GM12878 (cell line): ENCODE measurements around the gene CCDC66. TPM values are rescaled to one million over a fixed set of nuclear protein-coding genes. Genes with fewer than 3 reads are reported as not detected.

ENCODE experiments used
- ATAC-seq: fragments of 200-7000 bp; cut with Tn5 transposase; 3 replicates; pipeline ENCODE4 v1.9.1; 2020; ENCODE audit warnings: mild to moderate bottlenecking, moderate library complexity
- BruUV-seq: library from RNA; stranded (reverse); fragments of 400-500 nt; replicated peaks from 2 replicates; lab custom pipeline; 2021; lab: Mats Ljungman, UMichigan
- CTCF ChIA-PET: fragments of 300-600 bp; sonication (Branson Sonifier 250); formaldehyde crosslinking; extraction: SDS; loops from one replicate; lab custom pipeline; 2021; ENCODE audit warnings: inconsistent platforms; lab: Yijun Ruan, JAX
- POLR2A ChIA-PET: fragments of 350-600 bp; formaldehyde crosslinking; extraction: SDS; loops from one replicate; lab custom pipeline; 2021; ENCODE audit warnings: inconsistent platforms; lab: Charles Lee
- RAD21 ChIA-PET: fragments of 300-600 bp; sonication (Branson Sonifier 250); formaldehyde crosslinking; loops from one replicate; lab custom pipeline; 2023; ENCODE audit warnings: antibody characterized with exemption; ENCODE audit not compliant: unreplicated experiment; lab: Charles Lee
- SMC1A ChIA-PET: fragments of 300-600 bp; sonication (Branson Sonifier 250); formaldehyde crosslinking; loops from one replicate; lab custom pipeline; 2023; ENCODE audit not compliant: unreplicated experiment, uncharacterized antibody; lab: Charles Lee
- DNase-seq: peaks from one replicate; pipeline ENCODE4 v3.0.0-alpha.2; 2011; ENCODE audit warnings: low read depth, low spot score
- FAIRE-seq: peaks from 3 replicates; lab custom pipeline; 2011; peaks lifted over from hg19 to GRCh38; lab: Jason Lieb, UNC
- H2AFZ ChIP-seq: 2 replicates; pipeline ENCODE4 v1.6.0; 2011; ENCODE audit warnings: low read depth, low read length, control low read depth; ENCODE audit not compliant: control insufficient read depth
- H3K27ac ChIP-seq: 2 replicates; pipeline ENCODE4 v1.5.1; 2011; ENCODE audit warnings: control low read depth; ENCODE audit not compliant: control insufficient read depth, insufficient read depth
- H3K27me3 ChIP-seq, 2 experiments: replicated peaks in 1 of 2; 2 replicates each; pipeline versions ENCODE4 v1.6.0 to v1.6.1; 2011; ENCODE audit warnings: low read length in 1 of 2; ENCODE audit not compliant: control insufficient read depth in 2 of 2, insufficient read depth in 2 of 2
- H3K36me3 ChIP-seq, 2 experiments: 2 replicates each; pipeline ENCODE4 v1.5.1; 2011; ENCODE audit warnings: low read length in 1 of 2; ENCODE audit not compliant: control insufficient read depth in 2 of 2, insufficient read depth in 2 of 2
- H3K4me1 ChIP-seq: 2 replicates; pipeline ENCODE4 v1.6.1; 2011; ENCODE audit warnings: mild to moderate bottlenecking, low read length, moderate library complexity, mixed read lengths; ENCODE audit not compliant: control insufficient read depth, insufficient read depth
- H3K4me2 ChIP-seq: 2 replicates; pipeline ENCODE4 v1.6.0; 2011; ENCODE audit warnings: control low read depth; ENCODE audit not compliant: control insufficient read depth, insufficient read depth
- H3K4me3 ChIP-seq: fragments of 200-600 bp; sonication (generic); 2 replicates; pipeline ENCODE4 v1.5.1; 2016
- H3K79me2 ChIP-seq: 2 replicates; pipeline ENCODE4 v1.6.0; 2011; ENCODE audit warnings: low read length; ENCODE audit not compliant: control insufficient read depth, insufficient read depth
- H3K9ac ChIP-seq: 2 replicates; pipeline ENCODE4 v1.8.0; 2011; ENCODE audit warnings: low read length, control low read depth, mixed read lengths; ENCODE audit not compliant: control insufficient read depth, insufficient read depth
- H3K9me3 ChIP-seq: replicated peaks from 3 replicates; pipeline ENCODE4 v1.5.1; 2011; ENCODE audit warnings: mild to moderate bottlenecking, low read length; ENCODE audit not compliant: control insufficient read depth, insufficient read depth
- H4K20me1 ChIP-seq: 2 replicates; pipeline ENCODE4 v1.6.0; 2011; ENCODE audit not compliant: control insufficient read depth, insufficient read depth
- EZH2 ChIP-seq: IDR thresholded peaks from 2 replicates; pipeline ENCODE4 v1.6.1; 2012; ENCODE audit warnings: low read depth, mild to moderate bottlenecking, control low read depth, inconsistent platforms, low read length, borderline replicate concordance; ENCODE audit not compliant: control insufficient read depth
- JUNB ChIP-seq: IDR thresholded peaks from 2 replicates; pipeline ENCODE4 v1.6.1; 2016; ENCODE audit warnings: antibody characterized with exemption, mild to moderate bottlenecking
- MYC ChIP-seq: IDR thresholded peaks from 2 replicates; pipeline ENCODE4 v1.6.1; 2011; ENCODE audit warnings: mild to moderate bottlenecking, low read length, moderate library complexity, inconsistent platforms; ENCODE audit not compliant: insufficient read depth, insufficient replicate concordance, insufficient read length, severe bottlenecking
- NR2F1 ChIP-seq: fragments of 450-650 bp; conservative IDR thresholded peaks from 2 replicates; pipeline ENCODE4 v1.6.1; 2017; ENCODE audit warnings: mild to moderate bottlenecking
- RAD21 ChIP-seq: IDR thresholded peaks from 2 replicates; pipeline ENCODE4 v1.6.1; 2011; ENCODE audit warnings: mild to moderate bottlenecking, low read depth, low read length, moderate library complexity; ENCODE audit not compliant: insufficient read depth
- STAT3 ChIP-seq: IDR thresholded peaks from 2 replicates; pipeline ENCODE4 v1.6.1; 2011; ENCODE audit warnings: low read depth, low read length, improper control_type of control experiment
- WGBS: methylation state at CpG from one replicate; pipeline ENCODE4 v1.1.6; 2016; ENCODE audit warnings: low lambda C conversion rate; ENCODE audit not compliant: insufficient replicate concordance, insufficient coverage; ENCODE audit errors: missing lambda C conversion rate; 5-methylcytosine and 5-hydroxymethylcytosine counted together
- in situ Hi-C: fragments of 300-500 bp; cut with MboI; formaldehyde crosslinking; loops from 9 replicates; pipeline ENCODE4 v1.14.3; 2018; ENCODE audit warnings: mixed read lengths
- intact Hi-C: fragments of 100-400 bp; cut with micrococcal nuclease; formaldehyde crosslinking; loops from one replicate; pipeline ENCODE4 v1.14.2; 2022; ENCODE audit not compliant: unreplicated experiment
- polyA plus RNA-seq, 11 experiments: library from polyadenylated mRNA; depleted of rRNA in 4 of 11; unstranded in 6 of 11; stranded (reverse) in 5 of 11; fragments of >200 nt; fragmentation: Nextera tagmentation in 4 of 11; fragmentation: Illumina TruSeq in 1 of 11; extraction: Ambion mirVana in 4 of 11; extraction: Trizol in 1 of 11; gene quantifications; 1 replicate in 1 of 11; 2 replicates in 10 of 11; pipeline versions ENCODE4 v1.2.1 to v1.2.3, GENCODE V29; 2011 to 2016; ENCODE audit warnings: inconsistent platforms in 2 of 11, missing spikeins in 2 of 11, low read depth in 1 of 11
- total RNA-seq, 4 experiments: library from RNA; depleted of rRNA in 3 of 4; stranded (reverse); fragments of >200 nt in 3 of 4; fragmentation: Illumina TruSeq in 1 of 4; extraction: Trizol in 1 of 4; gene quantifications; 2 replicates each; pipeline versions ENCODE4 v1.2.1 to v1.2.3, GENCODE V29; 2013 to 2021
- TF ChIP-seq, protein P1 (sequence below): fragments of 450-650 bp; formaldehyde crosslinking; IDR thresholded peaks from 2 replicates; pipeline ENCODE4 v1.4.0; 2020; ENCODE audit warnings: mild to moderate bottlenecking, moderate library complexity
- TF ChIP-seq, protein P2 (sequence below): fragments of 450-650 bp; formaldehyde crosslinking; IDR thresholded peaks from 2 replicates; pipeline ENCODE4 v1.5.0; 2022; ENCODE audit warnings: mild to moderate bottlenecking, missing genetic modification characterization
- TF ChIP-seq, protein P3 (sequence below): IDR thresholded peaks from 2 replicates; pipeline ENCODE4 v1.6.1; 2012; ENCODE audit warnings: improper control_type of control experiment, low read depth, low read length; ENCODE audit not compliant: insufficient replicate concordance
- TF ChIP-seq, protein P4 (sequence below): IDR thresholded peaks from 2 replicates; pipeline ENCODE4 v1.6.1; 2011; ENCODE audit warnings: low read depth, low read length, improper control_type of control experiment, borderline replicate concordance

The CCDC66 gene
- total and polyA plus RNA-seq, 10 of the 15 experiments (the other 5 are each of a cell fraction or from before 2014, with no cell fraction given), result 9.4 to 31.9 (median 18.1) TPM

DNA sequence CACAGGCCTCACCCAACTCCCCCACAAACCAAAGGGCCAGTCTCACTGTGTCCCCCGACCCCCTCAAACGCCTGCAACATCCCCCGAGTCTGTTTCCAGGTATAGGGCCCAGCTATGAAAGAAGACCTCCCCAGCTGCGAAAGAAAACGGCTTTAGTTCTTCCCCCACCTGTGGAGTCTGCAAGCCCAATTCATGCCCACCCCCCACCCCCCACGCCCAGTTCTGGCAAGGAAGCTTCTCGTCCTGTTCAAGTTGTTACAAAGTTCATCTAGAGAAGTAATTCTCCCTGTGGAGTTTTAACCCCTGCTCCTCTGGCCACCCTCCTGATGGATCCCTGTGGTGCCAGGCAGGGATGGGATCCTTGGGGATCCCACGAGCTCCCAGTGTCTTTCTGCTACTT, 54.4 kb downstream of the CCDC66 start:
- DNase-seq (no peak), ATAC-seq (no peak), FAIRE-seq (no peak)
- RAD21 ChIA-PET, result no interaction called here
- 95% methylated on average over 5 of the region's 8 CpGs for whole genome bisulfite sequencing
- no peak overlapping the region for H2AFZ ChIP-seq
- CTCF ChIA-PET, result no interaction called here
- no peaks in the 10 kb centered on the region for H3K27me3 ChIP-seq
- POLR2A ChIA-PET, result no interaction called here
- no peak overlapping the region for H3K9ac ChIP-seq
- H3K4me3 ChIP-seq, result no peak overlapping the region
- H4K20me1 ChIP-seq, result no peaks in the 10 kb centered on the region
- SMC1A ChIA-PET, result interaction anchor here (1.6 kb wide), 1 partner anchor 13 kb away, joined by 6 read pairs; no protein-coding TSS in a partner anchor
- in situ Hi-C loops (no loop called here), intact Hi-C loops (no loop called here)
- H3K4me1 ChIP-seq, result no peaks in the 10 kb centered on the region
- peaks cover 7 to 15% of the 10 kb centered on the region in 2 experiments for H3K36me3 ChIP-seq
- H3K4me2 ChIP-seq, result no peak overlapping the region
- no peaks in the 10 kb centered on the region for H3K79me2 ChIP-seq
- H3K9me3 ChIP-seq, result no peaks in the 10 kb centered on the region; the same call in 2 of the 3 replicates
- no TSS peak for BruUV-seq
- no peak overlapping the region for H3K27ac ChIP-seq
- TF ChIP-seq, protein P1, sequence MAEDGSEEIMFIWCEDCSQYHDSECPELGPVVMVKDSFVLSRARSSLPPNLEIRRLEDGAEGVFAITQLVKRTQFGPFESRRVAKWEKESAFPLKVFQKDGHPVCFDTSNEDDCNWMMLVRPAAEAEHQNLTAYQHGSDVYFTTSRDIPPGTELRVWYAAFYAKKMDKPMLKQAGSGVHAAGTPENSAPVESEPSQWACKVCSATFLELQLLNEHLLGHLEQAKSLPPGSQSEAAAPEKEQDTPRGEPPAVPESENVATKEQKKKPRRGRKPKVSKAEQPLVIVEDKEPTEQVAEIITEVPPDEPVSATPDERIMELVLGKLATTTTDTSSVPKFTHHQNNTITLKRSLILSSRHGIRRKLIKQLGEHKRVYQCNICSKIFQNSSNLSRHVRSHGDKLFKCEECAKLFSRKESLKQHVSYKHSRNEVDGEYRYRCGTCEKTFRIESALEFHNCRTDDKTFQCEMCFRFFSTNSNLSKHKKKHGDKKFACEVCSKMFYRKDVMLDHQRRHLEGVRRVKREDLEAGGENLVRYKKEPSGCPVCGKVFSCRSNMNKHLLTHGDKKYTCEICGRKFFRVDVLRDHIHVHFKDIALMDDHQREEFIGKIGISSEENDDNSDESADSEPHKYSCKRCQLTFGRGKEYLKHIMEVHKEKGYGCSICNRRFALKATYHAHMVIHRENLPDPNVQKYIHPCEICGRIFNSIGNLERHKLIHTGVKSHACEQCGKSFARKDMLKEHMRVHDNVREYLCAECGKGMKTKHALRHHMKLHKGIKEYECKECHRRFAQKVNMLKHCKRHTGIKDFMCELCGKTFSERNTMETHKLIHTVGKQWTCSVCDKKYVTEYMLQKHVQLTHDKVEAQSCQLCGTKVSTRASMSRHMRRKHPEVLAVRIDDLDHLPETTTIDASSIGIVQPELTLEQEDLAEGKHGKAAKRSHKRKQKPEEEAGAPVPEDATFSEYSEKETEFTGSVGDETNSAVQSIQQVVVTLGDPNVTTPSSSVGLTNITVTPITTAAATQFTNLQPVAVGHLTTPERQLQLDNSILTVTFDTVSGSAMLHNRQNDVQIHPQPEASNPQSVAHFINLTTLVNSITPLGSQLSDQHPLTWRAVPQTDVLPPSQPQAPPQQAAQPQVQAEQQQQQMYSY (CRISPR knock-in tag), result no peak
- no peak for TF ChIP-seq EZH2
- TF ChIP-seq, protein P2, sequence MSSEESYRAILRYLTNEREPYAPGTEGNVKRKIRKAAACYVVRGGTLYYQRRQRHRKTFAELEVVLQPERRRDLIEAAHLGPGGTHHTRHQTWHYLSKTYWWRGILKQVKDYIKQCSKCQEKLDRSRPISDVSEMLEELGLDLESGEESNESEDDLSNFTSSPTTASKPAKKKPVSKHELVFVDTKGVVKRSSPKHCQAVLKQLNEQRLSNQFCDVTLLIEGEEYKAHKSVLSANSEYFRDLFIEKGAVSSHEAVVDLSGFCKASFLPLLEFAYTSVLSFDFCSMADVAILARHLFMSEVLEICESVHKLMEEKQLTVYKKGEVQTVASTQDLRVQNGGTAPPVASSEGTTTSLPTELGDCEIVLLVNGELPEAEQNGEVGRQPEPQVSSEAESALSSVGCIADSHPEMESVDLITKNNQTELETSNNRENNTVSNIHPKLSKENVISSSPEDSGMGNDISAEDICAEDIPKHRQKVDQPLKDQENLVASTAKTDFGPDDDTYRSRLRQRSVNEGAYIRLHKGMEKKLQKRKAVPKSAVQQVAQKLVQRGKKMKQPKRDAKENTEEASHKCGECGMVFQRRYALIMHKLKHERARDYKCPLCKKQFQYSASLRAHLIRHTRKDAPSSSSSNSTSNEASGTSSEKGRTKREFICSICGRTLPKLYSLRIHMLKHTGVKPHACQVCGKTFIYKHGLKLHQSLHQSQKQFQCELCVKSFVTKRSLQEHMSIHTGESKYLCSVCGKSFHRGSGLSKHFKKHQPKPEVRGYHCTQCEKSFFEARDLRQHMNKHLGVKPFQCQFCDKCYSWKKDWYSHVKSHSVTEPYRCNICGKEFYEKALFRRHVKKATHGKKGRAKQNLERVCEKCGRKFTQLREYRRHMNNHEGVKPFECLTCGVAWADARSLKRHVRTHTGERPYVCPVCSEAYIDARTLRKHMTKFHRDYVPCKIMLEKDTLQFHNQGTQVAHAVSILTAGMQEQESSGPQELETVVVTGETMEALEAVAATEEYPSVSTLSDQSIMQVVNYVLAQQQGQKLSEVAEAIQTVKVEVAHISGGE (CRISPR knock-in tag), result no peak
- no peak for TF ChIP-seq NR2F1
- TF ChIP-seq, protein P3, sequence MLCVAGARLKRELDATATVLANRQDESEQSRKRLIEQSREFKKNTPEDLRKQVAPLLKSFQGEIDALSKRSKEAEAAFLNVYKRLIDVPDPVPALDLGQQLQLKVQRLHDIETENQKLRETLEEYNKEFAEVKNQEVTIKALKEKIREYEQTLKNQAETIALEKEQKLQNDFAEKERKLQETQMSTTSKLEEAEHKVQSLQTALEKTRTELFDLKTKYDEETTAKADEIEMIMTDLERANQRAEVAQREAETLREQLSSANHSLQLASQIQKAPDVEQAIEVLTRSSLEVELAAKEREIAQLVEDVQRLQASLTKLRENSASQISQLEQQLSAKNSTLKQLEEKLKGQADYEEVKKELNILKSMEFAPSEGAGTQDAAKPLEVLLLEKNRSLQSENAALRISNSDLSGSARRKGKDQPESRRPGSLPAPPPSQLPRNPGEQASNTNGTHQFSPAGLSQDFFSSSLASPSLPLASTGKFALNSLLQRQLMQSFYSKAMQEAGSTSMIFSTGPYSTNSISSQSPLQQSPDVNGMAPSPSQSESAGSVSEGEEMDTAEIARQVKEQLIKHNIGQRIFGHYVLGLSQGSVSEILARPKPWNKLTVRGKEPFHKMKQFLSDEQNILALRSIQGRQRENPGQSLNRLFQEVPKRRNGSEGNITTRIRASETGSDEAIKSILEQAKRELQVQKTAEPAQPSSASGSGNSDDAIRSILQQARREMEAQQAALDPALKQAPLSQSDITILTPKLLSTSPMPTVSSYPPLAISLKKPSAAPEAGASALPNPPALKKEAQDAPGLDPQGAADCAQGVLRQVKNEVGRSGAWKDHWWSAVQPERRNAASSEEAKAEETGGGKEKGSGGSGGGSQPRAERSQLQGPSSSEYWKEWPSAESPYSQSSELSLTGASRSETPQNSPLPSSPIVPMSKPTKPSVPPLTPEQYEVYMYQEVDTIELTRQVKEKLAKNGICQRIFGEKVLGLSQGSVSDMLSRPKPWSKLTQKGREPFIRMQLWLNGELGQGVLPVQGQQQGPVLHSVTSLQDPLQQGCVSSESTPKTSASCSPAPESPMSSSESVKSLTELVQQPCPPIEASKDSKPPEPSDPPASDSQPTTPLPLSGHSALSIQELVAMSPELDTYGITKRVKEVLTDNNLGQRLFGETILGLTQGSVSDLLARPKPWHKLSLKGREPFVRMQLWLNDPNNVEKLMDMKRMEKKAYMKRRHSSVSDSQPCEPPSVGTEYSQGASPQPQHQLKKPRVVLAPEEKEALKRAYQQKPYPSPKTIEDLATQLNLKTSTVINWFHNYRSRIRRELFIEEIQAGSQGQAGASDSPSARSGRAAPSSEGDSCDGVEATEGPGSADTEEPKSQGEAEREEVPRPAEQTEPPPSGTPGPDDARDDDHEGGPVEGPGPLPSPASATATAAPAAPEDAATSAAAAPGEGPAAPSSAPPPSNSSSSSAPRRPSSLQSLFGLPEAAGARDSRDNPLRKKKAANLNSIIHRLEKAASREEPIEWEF, result no peak
- TF ChIP-seq JUNB, result no peak
- no peak for TF ChIP-seq MYC
- no peak for TF ChIP-seq STAT3
- no peak for TF ChIP-seq RAD21
- TF ChIP-seq, protein P4, sequence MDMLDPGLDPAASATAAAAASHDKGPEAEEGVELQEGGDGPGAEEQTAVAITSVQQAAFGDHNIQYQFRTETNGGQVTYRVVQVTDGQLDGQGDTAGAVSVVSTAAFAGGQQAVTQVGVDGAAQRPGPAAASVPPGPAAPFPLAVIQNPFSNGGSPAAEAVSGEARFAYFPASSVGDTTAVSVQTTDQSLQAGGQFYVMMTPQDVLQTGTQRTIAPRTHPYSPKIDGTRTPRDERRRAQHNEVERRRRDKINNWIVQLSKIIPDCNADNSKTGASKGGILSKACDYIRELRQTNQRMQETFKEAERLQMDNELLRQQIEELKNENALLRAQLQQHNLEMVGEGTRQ, result no peak
